Activated CD4-positive, alpha-beta T cell treated with anti-CD3 and anti-CD28 coated beads, Interleukin-2, amount 50 U/mL, for 4 hours (primary cell): ENCODE measurements around the gene ANO4.

Source experiments
- DNase-seq, 2 experiments: peaks; one replicate each; pipeline ENCODE4 v3.0.0-alpha.2; 2020

ANO4 gene

DNA sequence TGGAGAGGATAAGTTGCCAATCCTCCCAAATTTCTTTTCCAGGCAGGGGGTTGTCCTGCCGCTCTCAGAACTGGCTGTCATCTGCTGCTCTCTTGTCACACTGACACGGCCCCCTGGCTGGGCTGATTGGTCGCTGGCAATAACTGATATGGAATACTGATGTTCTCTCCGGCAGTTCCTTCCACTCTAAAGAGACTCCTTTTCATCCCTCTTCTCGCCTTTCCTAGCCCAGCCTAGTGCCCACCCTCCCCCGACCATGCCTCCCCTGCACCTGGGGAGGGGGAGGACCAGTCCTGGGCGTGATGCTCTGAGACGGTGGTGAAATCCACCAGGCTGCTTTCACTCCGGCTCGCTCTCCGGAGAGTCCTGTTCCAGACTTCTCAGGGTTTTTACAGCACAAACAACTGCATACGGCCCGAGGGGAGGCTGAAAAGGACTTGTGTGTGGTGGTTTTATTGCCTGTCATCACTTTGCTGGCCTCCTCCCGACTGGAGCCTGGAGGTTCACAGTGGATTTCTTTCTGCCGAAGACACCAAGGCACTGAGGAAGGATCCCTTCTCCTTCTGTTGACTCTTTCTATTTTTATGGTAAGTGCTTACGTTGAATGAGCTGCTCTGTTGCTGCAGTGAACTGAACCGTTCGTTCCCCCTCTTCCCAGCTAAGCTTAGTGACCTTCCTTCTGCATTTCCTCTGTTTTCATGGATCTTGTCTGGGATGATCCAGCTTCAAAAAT is at the start of gene ANO4:
TSS of gene ANO4 (plus strand) at position 336 of the 733 bp plus-strand sequence. CDS start 107,010 bp downstream, outside the sequence.
- DNase-seq = no peak

DNA sequence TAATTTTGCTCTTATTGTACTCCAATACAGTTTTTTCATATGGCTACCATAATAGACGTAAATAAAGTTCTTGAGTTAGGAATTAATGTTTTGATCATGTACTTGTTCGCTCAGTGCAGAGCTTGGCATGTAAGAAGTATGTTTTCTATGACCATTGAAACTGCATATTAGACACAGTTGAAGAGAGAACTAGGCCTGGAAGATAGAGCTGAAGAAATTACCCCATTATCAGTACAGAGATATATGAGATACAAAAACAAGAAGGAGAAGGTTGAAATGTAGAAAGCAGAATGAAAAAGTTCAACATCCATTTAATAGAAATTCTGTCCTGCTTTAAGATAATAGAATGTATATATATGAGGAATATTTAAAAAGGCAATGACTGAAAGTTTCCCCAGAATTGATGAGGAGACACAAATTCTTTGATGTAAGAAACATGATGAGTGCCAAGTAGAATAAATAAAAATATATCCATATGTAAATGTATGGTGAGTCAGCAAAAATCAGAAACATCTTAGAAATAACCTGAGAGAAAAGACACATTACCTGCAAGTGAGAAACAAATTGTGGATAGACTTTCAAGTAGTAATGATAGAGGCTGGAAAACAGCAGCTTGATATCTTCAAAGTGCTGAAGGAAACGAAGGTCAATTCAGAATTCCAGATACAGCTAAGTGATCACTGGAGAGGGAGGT is 49.1 kb upstream of the ANO4 start:
- DNase-seq = no peak

DNA sequence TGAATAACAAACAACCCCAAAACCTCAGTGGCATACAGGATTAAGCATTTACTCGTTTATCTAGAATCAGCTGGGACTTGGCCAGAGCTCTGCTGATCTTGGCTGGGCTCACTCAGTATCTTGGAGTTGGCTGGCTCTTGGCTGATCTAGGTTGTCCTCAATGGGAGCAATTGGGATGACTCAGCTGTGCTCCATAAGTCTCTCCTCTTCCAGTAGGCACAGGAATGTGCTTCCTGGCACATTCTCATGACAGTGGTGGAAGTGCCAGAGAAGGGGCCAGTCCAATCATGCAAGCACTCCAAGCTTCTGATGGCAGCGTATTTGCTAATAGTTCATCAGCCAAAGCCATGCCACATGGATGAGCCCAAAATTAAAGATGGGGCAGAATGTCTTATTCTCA is 41.7 kb upstream of the ANO4 start:
- DNase-seq = no peak

GRCh38 chr12:100753837-100754236 is 40.7 kb upstream of the ANO4 start:
- DNase-seq = no peak

- no peak for DNase-seq
Observed at GRCh38 chr12:100755186-100755585, 39.4 kb upstream of the ANO4 start.

DNA sequence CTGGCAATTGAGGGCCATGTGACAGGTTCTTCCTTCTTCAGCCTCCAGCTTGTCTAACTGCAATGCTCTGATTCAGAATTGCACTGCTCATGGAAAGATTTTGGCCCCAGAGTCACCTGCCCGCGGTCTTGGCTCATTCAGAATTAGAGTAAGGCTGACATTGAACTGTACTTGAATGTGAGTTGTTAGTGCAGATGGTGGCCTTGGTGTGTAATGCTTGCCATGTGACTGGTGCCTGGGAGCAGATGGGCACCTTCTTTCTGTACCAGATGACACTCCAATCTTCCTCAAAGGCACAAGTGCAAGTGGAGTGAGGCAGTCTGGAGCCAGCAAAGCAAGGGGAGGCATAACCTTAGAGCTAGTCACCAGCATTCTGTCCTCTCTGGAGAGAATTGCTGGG is 36.5 kb upstream of the ANO4 start:
- no peak for DNase-seq

- no peak for DNase-seq
Observed at GRCh38 chr12:100767371-100767770, 27.2 kb upstream of the ANO4 start.

DNA sequence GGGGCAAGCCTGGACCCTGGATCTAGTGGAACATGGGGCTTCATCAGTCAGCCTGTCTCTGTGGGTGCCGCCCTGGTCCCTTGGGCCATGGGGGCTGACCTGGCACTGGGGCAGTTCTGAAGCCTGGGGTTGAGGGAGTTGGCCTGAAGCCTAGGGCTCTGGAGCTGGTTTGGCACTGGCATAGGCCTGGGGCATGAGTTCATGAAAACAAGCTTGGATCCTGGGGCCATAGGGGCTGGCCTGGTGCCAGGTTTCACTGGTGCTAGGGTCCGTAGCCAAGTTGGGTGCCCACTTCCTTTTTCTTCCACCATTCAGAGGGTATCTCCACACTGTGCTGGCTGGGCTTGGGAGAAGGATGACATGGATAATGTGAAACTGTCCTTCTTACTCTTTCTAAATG is 26.6 kb upstream of the ANO4 start:
- no peak for DNase-seq

- DNase-seq = no peak
Observed at GRCh38 chr12:100778967-100779590, 15.5 kb upstream of the ANO4 start.

- no peak for DNase-seq
Observed at GRCh38 chr12:100789146-100789545, 5.4 kb upstream of the ANO4 start.

DNA sequence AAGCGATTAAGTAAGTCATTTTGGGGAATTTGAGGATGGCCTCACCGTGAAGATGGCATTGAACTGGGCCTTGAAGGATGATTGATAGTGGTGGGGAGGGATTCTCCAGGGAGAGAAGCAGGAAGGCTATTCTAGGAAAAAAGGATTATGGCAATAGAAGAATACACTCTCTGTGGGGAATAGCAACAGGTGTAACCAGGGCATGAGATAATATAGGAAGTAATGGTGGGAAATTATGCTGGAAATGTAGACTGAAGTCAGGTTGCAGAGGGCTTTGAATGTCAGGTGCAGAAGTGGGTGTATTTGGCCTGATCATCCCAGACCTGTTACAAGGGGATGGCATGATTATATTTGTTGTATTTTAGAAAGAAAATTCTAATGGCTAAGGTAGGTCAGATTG is 4.6 kb upstream of the ANO4 start:
- DNase-seq = no peak

DNA sequence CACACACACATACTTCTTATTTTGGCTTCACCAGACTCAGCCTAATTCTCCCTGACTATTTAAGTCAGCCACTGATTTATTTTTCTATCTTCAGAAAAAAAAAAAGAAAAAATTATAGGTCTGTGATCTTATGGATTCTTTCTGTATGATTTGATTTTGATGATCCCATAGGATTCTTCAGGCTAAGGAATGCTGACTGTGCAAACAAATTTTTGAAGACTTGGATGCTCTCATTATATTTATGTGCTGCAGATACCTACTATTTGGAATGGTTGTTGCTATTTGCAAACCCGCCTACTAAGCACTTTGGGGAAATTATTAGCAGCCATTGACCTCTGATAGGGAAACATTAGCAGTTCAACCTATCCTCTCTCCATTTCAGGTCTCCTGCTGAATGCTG is 4.0 kb upstream of the ANO4 start:
- DNase-seq = no peak

- DNase-seq = no peak
Observed at GRCh38 chr12:100793182-100793581, 1.4 kb upstream of the ANO4 start.

DNA sequence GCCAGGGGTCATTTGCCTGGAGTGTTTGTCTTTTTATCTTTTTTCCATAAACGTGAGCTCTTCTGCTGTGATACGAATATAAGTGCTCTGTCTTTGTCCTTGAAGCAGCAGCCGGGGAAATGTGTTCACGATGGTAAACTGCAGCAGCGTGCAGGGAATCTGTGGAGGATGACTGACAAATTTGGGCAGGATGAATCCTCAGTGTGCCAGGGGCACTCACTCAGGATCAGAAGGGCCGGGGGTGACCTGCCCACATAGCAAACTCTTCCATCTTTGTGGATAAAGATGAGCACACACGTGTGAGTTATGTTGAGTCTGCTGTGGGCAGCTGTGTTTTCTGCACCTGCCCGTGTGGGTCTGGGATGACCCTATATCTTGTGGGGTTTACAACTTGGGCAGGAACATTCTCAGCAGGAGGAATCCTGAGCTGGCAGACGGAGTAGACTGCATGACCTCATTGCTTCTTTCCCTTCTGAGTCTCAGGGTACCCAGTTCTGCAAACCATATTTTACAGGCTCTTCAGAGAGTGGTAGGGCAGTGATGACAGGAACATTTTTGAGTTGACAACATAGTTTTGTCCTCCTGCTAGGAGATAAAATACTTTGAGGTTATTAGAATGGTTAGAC is 711 bp downstream of the ANO4 start:
- no peak for DNase-seq

DNA sequence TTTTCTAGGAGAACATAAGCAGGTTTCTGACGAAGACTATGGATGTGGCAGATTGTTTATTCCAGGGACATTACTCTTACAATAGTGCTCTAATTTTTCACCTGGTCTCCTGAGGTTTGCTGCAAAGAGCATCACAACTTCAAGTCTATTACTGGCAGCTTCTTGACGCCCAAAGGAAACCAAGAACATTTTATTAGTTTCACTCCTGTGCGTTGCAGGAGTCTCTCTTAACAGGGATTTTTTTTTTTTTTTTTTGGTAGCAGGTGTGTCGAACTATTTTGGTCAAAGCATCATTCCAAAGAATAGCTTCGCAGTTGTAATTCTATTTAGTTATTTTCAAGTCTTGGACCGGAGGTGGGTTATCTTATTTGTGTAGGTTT is 1.2 kb downstream of the ANO4 start:
- no peak for DNase-seq

DNA sequence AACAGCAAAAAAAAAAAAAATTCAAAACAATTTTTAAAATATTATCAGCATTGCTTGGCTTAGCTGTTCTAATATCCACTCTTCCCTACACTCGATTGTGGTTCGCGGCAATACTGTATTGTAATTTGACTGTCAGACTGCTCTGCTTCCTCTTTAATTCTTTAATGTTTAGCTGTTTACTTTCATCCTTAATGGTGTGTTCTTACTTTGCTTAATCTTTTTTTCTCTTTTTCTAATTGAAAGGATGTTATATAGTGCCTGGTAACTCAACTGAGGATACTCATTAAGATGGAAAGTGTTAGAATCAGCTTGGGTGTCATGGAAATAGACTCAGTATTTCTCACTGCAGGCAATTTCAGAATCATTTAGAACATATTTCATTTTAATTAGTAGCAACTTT is 2.0 kb downstream of the ANO4 start:
- no peak for DNase-seq

- DNase-seq = no peak
Observed at GRCh38 chr12:100797246-100797645, 2.7 kb downstream of the ANO4 start.

DNA sequence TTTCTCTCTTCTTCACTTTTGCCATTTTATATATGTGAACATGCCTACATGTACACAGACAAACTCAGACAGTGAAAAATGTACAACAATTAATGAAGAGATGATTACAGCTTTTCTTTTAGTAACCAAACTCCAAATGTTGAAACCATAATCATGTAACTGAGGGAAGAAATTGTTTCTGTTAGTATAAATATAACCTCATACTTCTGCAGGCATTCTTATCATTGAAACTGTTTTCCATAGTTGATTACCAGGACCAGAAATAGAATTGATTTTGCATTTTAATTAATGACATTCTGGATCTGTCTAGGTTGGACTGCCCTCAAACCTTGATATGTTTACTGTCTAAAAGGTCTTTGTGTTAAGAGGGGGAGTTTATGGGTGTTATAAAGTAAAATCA is 3.2 kb downstream of the ANO4 start:
- no peak for DNase-seq

GRCh38 chr12:100798286-100799160 is 3.9 kb downstream of the ANO4 start:
- no peak for DNase-seq

DNA sequence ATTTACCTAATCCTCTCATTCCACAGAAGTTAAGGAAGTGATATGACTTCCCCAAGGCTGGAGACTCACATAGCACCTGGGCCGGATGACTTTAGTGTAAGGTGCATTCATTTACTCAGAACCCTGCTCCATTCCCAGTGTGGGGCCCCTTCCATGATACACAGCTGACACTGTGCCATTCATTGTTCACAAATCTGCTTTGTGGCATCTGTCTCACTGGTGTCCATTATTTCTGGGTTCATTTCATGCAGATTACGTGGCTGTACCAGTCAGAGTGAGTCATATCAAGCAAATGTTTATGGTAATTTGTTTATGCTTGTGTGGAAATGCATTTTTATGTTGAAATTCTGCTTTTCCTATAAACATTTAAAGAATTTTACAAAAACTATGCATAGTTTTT is 5.2 kb downstream of the ANO4 start:
- DNase-seq = no peak

DNA sequence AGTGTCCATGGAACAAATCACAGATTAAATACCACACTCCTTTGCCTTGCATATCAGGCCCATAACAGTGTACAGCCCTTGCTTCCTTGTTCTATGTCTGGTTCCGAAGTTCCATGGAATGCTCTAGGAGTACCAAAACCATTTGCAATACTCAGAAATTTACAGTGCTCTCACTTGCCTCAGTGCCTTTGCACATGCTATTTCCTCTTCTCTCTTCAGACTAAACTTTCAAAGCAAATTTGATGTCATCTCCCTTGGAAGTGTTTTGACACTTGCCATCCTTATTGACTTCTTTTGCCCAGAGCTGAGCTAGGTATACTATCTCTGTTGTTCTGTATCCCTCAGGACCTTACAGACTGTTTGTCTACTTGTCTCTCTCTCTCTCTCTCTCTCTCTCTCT is 6.1 kb downstream of the ANO4 start:
- no peak for DNase-seq

GRCh38 chr12:100801320-100801719 is 6.7 kb downstream of the ANO4 start:
- no peak for DNase-seq

DNA sequence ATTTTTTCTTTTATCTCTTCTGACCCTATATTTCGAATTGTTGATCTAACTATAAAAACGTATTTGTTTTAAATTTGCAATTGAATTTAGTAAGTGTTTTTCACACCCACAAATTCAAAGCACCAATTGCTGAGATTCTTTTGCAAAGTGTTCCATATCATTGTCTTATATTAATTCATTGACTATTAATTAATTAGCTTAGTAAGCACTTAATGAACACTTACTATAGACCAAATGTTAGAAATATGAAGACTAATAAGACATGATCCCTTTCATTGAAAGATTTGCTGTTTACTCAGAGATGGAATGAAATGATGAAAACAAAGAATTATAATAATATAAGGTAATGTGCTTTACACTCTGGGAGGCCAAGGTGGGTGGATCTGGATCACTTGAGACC is 14.2 kb downstream of the ANO4 start:
- no peak for DNase-seq
